Kidney (tissue), 14 donors: ENCODE measurements around the gene IVNS1ABP. TPM values are rescaled to one million over a fixed set of nuclear protein-coding genes. Genes with fewer than 3 reads are reported as not detected.

Source experiments
- DNase-seq, 5 donors: peaks; one replicate each; pipeline ENCODE4 v3.0.0-alpha.2; 2013 to 2020
- FAIRE-seq: peaks from 2 replicates; lab custom pipeline; 2012; peaks lifted over from hg19 to GRCh38; lab: Jason Lieb, UNC
- H3K27ac ChIP-seq, 2 donors: one replicate each; pipeline ENCODE4 v1.7.0; 2013; ENCODE audit warnings: low read depth in 2 of 2, low read length in 2 of 2, inconsistent platforms in 1 of 2
- H3K27me3 ChIP-seq: one replicate; pipeline ENCODE4 v1.7.1; 2013; ENCODE audit warnings: low read length, inconsistent platforms; ENCODE audit not compliant: control insufficient read depth, insufficient read depth
- H3K36me3 ChIP-seq, 3 donors: one replicate each; pipeline versions ENCODE4 v1.7.0 to v1.7.1; 2013; ENCODE audit warnings: low read length in 3 of 3, control low read depth in 1 of 3, inconsistent platforms in 1 of 3; ENCODE audit not compliant: insufficient read depth in 3 of 3, control insufficient read depth in 2 of 3
- H3K4me1 ChIP-seq, 3 donors: one replicate each; pipeline versions ENCODE4 v1.7.0 to v1.7.1; 2013; ENCODE audit warnings: low read length in 3 of 3, inconsistent platforms in 1 of 3, low read depth in 1 of 3; ENCODE audit not compliant: control insufficient read depth in 2 of 3, insufficient read depth in 2 of 3
- H3K4me3 ChIP-seq, 3 donors: one replicate each; pipeline versions ENCODE4 v1.7.0 to v1.8.1; 2013; ENCODE audit warnings: low read length in 3 of 3, control low read depth in 1 of 3, inconsistent platforms in 1 of 3
- H3K9ac ChIP-seq, 3 donors: one replicate each; pipeline versions ENCODE4 v1.7.0 to v1.7.1; 2013; ENCODE audit warnings: low read length in 3 of 3, control low read depth in 1 of 3, inconsistent platforms in 1 of 3
- H3K9me3 ChIP-seq, 3 donors: one replicate each; pipeline versions ENCODE4 v1.7.0 to v1.7.1; 2013; ENCODE audit warnings: low read length in 3 of 3, control low read depth in 1 of 3, inconsistent platforms in 1 of 3; ENCODE audit not compliant: control insufficient read depth in 2 of 3, insufficient read depth in 1 of 3
- CTCF ChIP-seq: IDR thresholded peaks from 3 replicates; pipeline ENCODE4 v1.5.1; 2012; ENCODE audit warnings: mild to moderate bottlenecking, moderate library complexity, borderline replicate concordance; ENCODE audit not compliant: insufficient read depth; ENCODE audit errors: extremely low read depth
- intact Hi-C: fragments of 100-400 bp; cut with DNase I; formaldehyde crosslinking; loops from one replicate; pipeline ENCODE4 v1.11.1; 2022
- polyA plus RNA-seq: library from polyadenylated mRNA; stranded (reverse); fragments of 350-450 nt; fragmentation: Illumina TruSeq; extraction: RNeasy Lipid Tissue Mini Kit (QIAGEN cat#74804); gene quantifications from one replicate; pipeline ENCODE4 v1.2.3, GENCODE V29; 2014; ENCODE audit warnings: low read depth, low replicate concordance; ENCODE audit not compliant: insufficient read depth
- total RNA-seq: library from RNA; stranded (reverse); fragmentation: NEBNext Ultra II Directional; extraction: Animal tissue kit (Norgen Biotek cat#: 25700); gene quantifications from one replicate; pipeline ENCODE4 v1.2.1, GENCODE V29; 2021
- donor health status: control.
- donor health status: control.
- donor health status: control.
- donor health status: control.
- donor health status: control.
- donor health status: DM: yes; HTN: yes; CAD: no.
- donor health status: Normal renal cell carcinoma (clear cell type).

Gene IVNS1ABP
- total and polyA plus RNA-seq, 2 donors from 2014 or later = 115 to 198 TPM

- H3K4me1 ChIP-seq = no peaks in the 10 kb centered on the region
- intact Hi-C loops = no loop called here
- DNase-seq (no peak), FAIRE-seq (no peak)
- no peaks in the 10 kb centered on the region for H3K9me3 ChIP-seq
- no peak overlapping the region for H3K4me3 ChIP-seq
- TF ChIP-seq CTCF = no peak
- no peak overlapping the region for H3K27ac ChIP-seq
- peaks cover 8 to 61% (median 24%) of the 10 kb centered on the region in 3 donors for H3K36me3 ChIP-seq
- no peaks in the 10 kb centered on the region for H3K27me3 ChIP-seq
- H3K9ac ChIP-seq = no peak overlapping the region
Observed at GRCh38 chr1:185295091-185295490, 22.0 kb downstream of the IVNS1ABP start.

GRCh38 chr1:185293967-185294542 is 23.0 kb downstream of the IVNS1ABP start:
- no peak overlapping the region for H3K4me3 ChIP-seq
- no peak overlapping the region for H3K27ac ChIP-seq
- TF ChIP-seq CTCF = no peak
- H3K9me3 ChIP-seq = no peaks in the 10 kb centered on the region
- H3K9ac ChIP-seq = no peak overlapping the region
- DNase-seq (no peak), FAIRE-seq (no peak)
- H3K36me3 ChIP-seq = peaks cover 3 to 52% (median 17%) of the 10 kb centered on the region in 3 donors
- intact Hi-C loops = no loop called here
- no peaks in the 10 kb centered on the region for H3K27me3 ChIP-seq
- H3K4me1 ChIP-seq = no peaks in the 10 kb centered on the region

- H3K9ac ChIP-seq = no peak overlapping the region
- no peaks in the 10 kb centered on the region for H3K4me1 ChIP-seq
- no peak for TF ChIP-seq CTCF
- no peak overlapping the region for H3K27ac ChIP-seq
- no peaks in the 10 kb centered on the region for H3K9me3 ChIP-seq
- DNase-seq (no peak), FAIRE-seq (peak; percentile 68)
- peaks cover 3 to 34% (median 10%) of the 10 kb centered on the region in 3 donors for H3K36me3 ChIP-seq
- intact Hi-C loops = no loop called here
- H3K27me3 ChIP-seq = no peaks in the 10 kb centered on the region
- H3K4me3 ChIP-seq = no peak overlapping the region
Observed at GRCh38 chr1:185292237-185292636, 24.8 kb downstream of the IVNS1ABP start.

GRCh38 chr1:185291652-185292051 is 25.4 kb downstream of the IVNS1ABP start:
- DNase-seq (no peak), FAIRE-seq (no peak)
- H3K27ac ChIP-seq = no peak overlapping the region
- no peak for TF ChIP-seq CTCF
- no peaks in the 10 kb centered on the region for H3K4me1 ChIP-seq
- no peak overlapping the region for H3K4me3 ChIP-seq
- H3K27me3 ChIP-seq = no peaks in the 10 kb centered on the region
- intact Hi-C loops = no loop called here
- no peaks in the 10 kb centered on the region for H3K9me3 ChIP-seq
- peaks cover 3 to 28% (median 7%) of the 10 kb centered on the region in 3 donors for H3K36me3 ChIP-seq
- H3K9ac ChIP-seq = no peak overlapping the region
